Sigmoid colon (tissue), 7 donors: Measurements from ENCODE around the gene PRKCA. TPM values are rescaled to one million over a fixed set of nuclear protein-coding genes. Genes with fewer than 3 reads are reported as not detected.

Experiments used
- DNase-seq: peaks from one replicate; pipeline ENCODE4 v3.0.0-alpha.2; 2019
- H3K27ac ChIP-seq, 4 donors: fragments of 200-600 bp; sonication (generic); one replicate each; pipeline ENCODE4 v1.5.1; 2016 to 2019; ENCODE audit warnings: mild to moderate bottlenecking in 1 of 4
- H3K27me3 ChIP-seq, 3 donors: fragments of 200-600 bp; sonication (generic); one replicate each; pipeline ENCODE4 v1.5.1; 2019; ENCODE audit warnings: mild to moderate bottlenecking in 1 of 3
- H3K36me3 ChIP-seq, 4 donors: fragments of 200-600 bp; sonication (generic); one replicate each; pipeline ENCODE4 v1.5.1; 2016 to 2019
- H3K4me1 ChIP-seq, 4 donors: fragments of 200-600 bp; sonication (generic); one replicate each; pipeline ENCODE4 v1.5.1; 2017 to 2019
- H3K4me3 ChIP-seq, 4 donors: fragments of 200-600 bp; sonication (generic); one replicate each; pipeline ENCODE4 v1.5.1; 2017 to 2019; ENCODE audit warnings: mild to moderate bottlenecking in 2 of 4, moderate library complexity in 1 of 4
- H3K9me3 ChIP-seq, 4 donors: fragments of 200-600 bp in 3 of 4; sonication (generic) in 3 of 4; one replicate each; pipeline versions ENCODE4 v1.5.1 to v1.6.1; 2013 to 2019
- CTCF ChIP-seq, 4 experiments: fragments of 450-650 bp in 3 of 4; fragments of 200-600 bp in 1 of 4; IDR thresholded peaks; one replicate each; pipeline ENCODE4 v1.5.1; 2016 to 2019; ENCODE audit warnings: antibody characterized with exemption in 4 of 4, mild to moderate bottlenecking in 3 of 4, moderate library complexity in 2 of 4
- EP300 ChIP-seq, 4 donors: sonication (generic); formaldehyde crosslinking; IDR thresholded peaks; one replicate each; pipeline ENCODE4 v1.6.1; 2017; ENCODE audit warnings: antibody characterized with exemption in 4 of 4
- POLR2A ChIP-seq, 2 donors: fragments of 450-650 bp; IDR thresholded peaks; one replicate each; pipeline ENCODE4 v1.6.1; 2016; ENCODE audit warnings: antibody characterized with exemption in 2 of 2, mild to moderate bottlenecking in 2 of 2, moderate library complexity in 2 of 2
- POLR2AphosphoS5 ChIP-seq, 4 donors: sonication (generic); formaldehyde crosslinking; IDR thresholded peaks; one replicate each; pipeline ENCODE4 v1.6.1; 2017; ENCODE audit warnings: antibody characterized with exemption in 4 of 4
- WGBS, 2 donors: extraction: QIAGEN DNeasy Blood & Tissue Kit; methylation state at CpG; one replicate each; pipeline ENCODE4 v1.1.7; 2013; 5-methylcytosine and 5-hydroxymethylcytosine counted together
- intact Hi-C: fragments of 100-400 bp; cut with DNase I; formaldehyde crosslinking; loops from one replicate; pipeline ENCODE4 v1.15.1; 2023
- polyA plus RNA-seq, 3 donors: library from polyadenylated mRNA; stranded (reverse); fragments of 200-250 nt; gene quantifications; one replicate each; pipeline ENCODE4 v1.2.3, GENCODE V29; 2013
- total RNA-seq, 4 donors: library from RNA; depleted of rRNA; stranded (reverse); fragments of >200 nt; gene quantifications; one replicate each; pipeline ENCODE4 v1.1.0, GENCODE V29; 2016
- donor health status: healthy with polysubstance abuse.
- donor health status: Bipolar disorder and iron deficiency.
- donor health status: healthy.

The PRKCA gene
- total and polyA plus RNA-seq, 7 donors, result 6.6 to 58.4 (median 42.6) TPM

GRCh38 chr17:66400698-66401097 is 98.3 kb downstream of the PRKCA start:
- no peak overlapping the region for H3K4me3 ChIP-seq
- H3K27me3 ChIP-seq, result no peaks in the 10 kb centered on the region
- no peaks in the 10 kb centered on the region for H3K36me3 ChIP-seq
- H3K4me1 ChIP-seq, result peaks cover 0 to 41% (median 33%) of the 10 kb centered on the region in 4 donors
- no peaks in the 10 kb centered on the region for H3K9me3 ChIP-seq
- no peak for DNase-seq
- no peak overlapping the region for H3K27ac ChIP-seq
- intact Hi-C loops, result no loop called here
- TF ChIP-seq CTCF (IDR thresholded peaks at IDR 0.05), result no peak
- no peak for TF ChIP-seq POLR2AphosphoS5 (IDR thresholded peaks at IDR 0.05)
- no peak for TF ChIP-seq EP300 (IDR thresholded peaks at IDR 0.05)
- no peak for TF ChIP-seq POLR2A (IDR thresholded peaks at IDR 0.05)
- WGBS, 2 donors, result 0% methylated on average over 1 of the region's 1 CpG

- intact Hi-C loops, result no loop called here
- Histone ChIP-seq H3K36me3 (no peaks in the 10 kb centered on the region), H3K4me3 (no peak overlapping the region), H3K9me3 (no peaks in the 10 kb centered on the region), H3K27ac (no peak overlapping the region), H3K27me3 (no peaks in the 10 kb centered on the region), H3K4me1 (peaks cover 0 to 44% (median 35%) of the 10 kb centered on the region in 4 donors)
- no peak for DNase-seq
- WGBS, 2 donors, result 97 to 98% methylated on average over 4 of the region's 4 CpGs
- TF ChIP-seq POLR2A (IDR thresholded peaks at IDR 0.05) (no peak), EP300 (IDR thresholded peaks at IDR 0.05) (no peak), POLR2AphosphoS5 (IDR thresholded peaks at IDR 0.05) (no peak), CTCF (IDR thresholded peaks at IDR 0.05) (no peak)
Measured at GRCh38 chr17:66401364-66401763, 99.0 kb downstream of the PRKCA start.

- WGBS, 2 donors, result 42 to 44% methylated on average over 8 of the region's 8 CpGs
- DNase-seq, result no peak
- Histone ChIP-seq H3K9me3 (no peaks in the 10 kb centered on the region), H3K27me3 (no peaks in the 10 kb centered on the region), H3K4me3 (no peak overlapping the region), H3K4me1 (peaks cover 0 to 49% (median 45%) of the 10 kb centered on the region in 4 donors), H3K27ac (peak overlapping the region in 3 of 4 donors; percentile 14 to 36 (median 21)), H3K36me3 (no peaks in the 10 kb centered on the region)
- no peak for TF ChIP-seq POLR2AphosphoS5 (IDR thresholded peaks at IDR 0.05)
- TF ChIP-seq EP300 (IDR thresholded peaks at IDR 0.05), result no peak
- no peak for TF ChIP-seq CTCF (IDR thresholded peaks at IDR 0.05)
- no peak for TF ChIP-seq POLR2A (IDR thresholded peaks at IDR 0.05)
- intact Hi-C loops, result no loop called here
Measured at GRCh38 chr17:66403846-66404556, 101.6 kb downstream of the PRKCA start.

GRCh38 chr17:66405836-66406677 is 103.6 kb downstream of the PRKCA start:
- Histone ChIP-seq H3K27me3 (no peaks in the 10 kb centered on the region), H3K27ac (no peak overlapping the region), H3K4me1 (peaks cover 0 to 49% (median 46%) of the 10 kb centered on the region in 4 donors), H3K36me3 (no peaks in the 10 kb centered on the region), H3K4me3 (no peak overlapping the region), H3K9me3 (no peaks in the 10 kb centered on the region)
- 68 to 73% methylated on average over 6 of the region's 6 CpGs for WGBS, 2 donors
- TF ChIP-seq POLR2AphosphoS5 (IDR thresholded peaks at IDR 0.05), result no peak
- no peak for TF ChIP-seq POLR2A (IDR thresholded peaks at IDR 0.05)
- TF ChIP-seq EP300 (IDR thresholded peaks at IDR 0.05), result no peak
- TF ChIP-seq CTCF (IDR thresholded peaks at IDR 0.05), result no peak
- DNase-seq, result no peak
- intact Hi-C loops, result no loop called here
